HG03060 (cell line): ENCODE measurements around the gene DPH1.
A peak's percentile ranks its signal among the peaks of the same experiment; 100 is the strongest.

Source experiments
- ATAC-seq: cut with Tn5 transposase; IDR thresholded peaks from one replicate; pipeline ENCODE4 v1.9.1; 2021; ENCODE audit warnings: low read depth, moderate number of reproducible peaks; ENCODE audit not compliant: unreplicated experiment

DPH1 gene

GRCh38 chr17:2059547-2060384, 29.8 kb downstream of the DPH1 start:
- no peak for ATAC-seq

GRCh38 chr17:2060385-2060658, 30.4 kb downstream of the DPH1 start:
- ATAC-seq: no peak

GRCh38 chr17:2060681-2061440, 30.9 kb downstream of the DPH1 start:
- ATAC-seq: no peak

GRCh38 chr17:2061441-2061958, 31.5 kb downstream of the DPH1 start:
- no peak for ATAC-seq

GRCh38 chr17:2062571-2063183, 32.7 kb downstream of the DPH1 start:
- no peak for ATAC-seq

GRCh38 chr17:2063261-2064146, 33.6 kb downstream of the DPH1 start:
- no peak for ATAC-seq

GRCh38 chr17:2064147-2064489, 34.2 kb downstream of the DPH1 start:
- no peak for ATAC-seq

GRCh38 chr17:2064520-2064971, 34.6 kb downstream of the DPH1 start:
- no peak for ATAC-seq

GRCh38 chr17:2064980-2065785, 35.2 kb downstream of the DPH1 start:
- no peak for ATAC-seq

GRCh38 chr17:2065949-2066400, 36.0 kb downstream of the DPH1 start:
- no peak for ATAC-seq

- no peak for ATAC-seq
These were observed 37.2 kb downstream of the DPH1 start for GRCh38 chr17:2067048-2067561.

- no peak for ATAC-seq
These were observed 37.7 kb downstream of the DPH1 start for GRCh38 chr17:2067608-2068024.

- no peak for ATAC-seq
These were observed 38.1 kb downstream of the DPH1 start for GRCh38 chr17:2068031-2068518.

GRCh38 chr17:2068519-2069051, 38.6 kb downstream of the DPH1 start:
- no peak for ATAC-seq

GRCh38 chr17:2070241-2071023, 40.5 kb downstream of the DPH1 start:
- peak; percentile 83 for ATAC-seq

- no peak for ATAC-seq
These were observed 41.1 kb downstream of the DPH1 start for GRCh38 chr17:2071024-2071385.

- ATAC-seq: no peak
These were observed 41.7 kb downstream of the DPH1 start for GRCh38 chr17:2071455-2072281.
